Measurements from ENCODE around the gene GLT8D1.
A peak's percentile ranks its signal among the peaks of the same experiment; 100 is the strongest.
"Not testable (repeated sequence)": the region's sequence is repeated elsewhere in the genome, so short reads cannot be mapped to it uniquely, and the experiment has no call there.

The GLT8D1 gene

DNA sequence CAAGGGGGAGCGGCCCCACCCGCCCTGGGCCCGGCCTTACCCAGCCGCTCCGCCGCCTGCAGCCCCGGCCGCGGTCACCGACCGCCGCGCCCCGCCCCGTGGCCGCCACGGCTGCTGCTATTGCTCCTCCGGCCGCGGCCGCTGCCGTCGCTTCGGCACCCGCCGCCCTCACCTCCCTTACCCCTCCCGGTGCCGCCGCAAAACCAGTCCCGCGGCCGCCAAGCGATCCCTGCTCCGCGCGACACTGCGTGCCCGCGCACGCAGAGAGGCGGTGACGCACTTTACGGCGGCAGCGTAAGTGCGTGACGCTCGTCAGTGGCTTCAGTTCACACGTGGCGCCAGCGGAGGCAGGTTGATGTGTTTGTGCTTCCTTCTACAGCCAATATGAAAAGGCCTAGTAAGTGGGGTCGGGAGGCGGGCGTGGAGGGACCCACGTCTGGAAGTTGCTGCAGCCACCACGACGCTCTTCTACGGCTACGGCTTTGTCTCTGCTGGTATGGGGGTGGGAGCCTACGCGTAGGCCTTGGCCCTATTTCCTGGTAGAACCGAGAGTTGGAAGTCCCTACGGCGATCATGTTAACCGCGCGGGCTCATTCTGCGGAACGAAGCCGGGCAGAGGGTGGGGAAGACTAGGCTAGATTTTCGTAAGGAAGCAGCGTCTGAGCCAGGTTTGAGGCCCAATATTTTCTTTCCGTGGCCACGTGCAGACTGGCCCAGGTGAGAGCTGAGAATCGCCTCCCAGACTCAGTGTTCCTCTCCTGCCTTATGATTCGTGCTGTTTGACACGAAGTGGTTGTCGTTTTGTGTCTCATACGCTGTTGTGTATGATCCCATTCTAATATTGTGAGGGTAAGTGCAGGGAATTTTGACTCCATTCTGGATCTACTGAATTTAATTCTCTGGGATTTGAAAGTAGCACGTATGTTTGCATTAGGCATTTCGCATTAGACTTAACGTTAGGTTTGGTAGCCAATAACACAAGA is 19.6 kb downstream of the GLT8D1 start, which contains the start of the genes GNL3 and PBRM1:
TSS of gene GNL3 (plus strand) at position 324 of the 983 bp plus-strand sequence. CDS start at position 385, 61 bp downstream.
TSS of gene PBRM1 (minus strand) at position 205 of the 983 bp plus-strand sequence.
- H3K4me1 ChIP-seq (ENCODE audit: control insufficient read depth, insufficient read depth, low read length), result peaks cover 10% of the 10 kb centered on the region
- H3K9ac ChIP-seq (ENCODE audit: low read depth, low read length), result peak within 1 kb of the TSS; percentile 99
- H3K36me3 ChIP-seq (ENCODE audit: control insufficient read depth, insufficient read depth, low read length), result peaks cover 34% of the 10 kb centered on the region
- H3K27me3 ChIP-seq (ENCODE audit: control insufficient read depth, insufficient read depth, low read length), result no peaks in the 10 kb centered on the region
- H3K4me3 ChIP-seq (ENCODE audit: low read depth, low read length), result peak within 1 kb of the TSS; percentile 97
- no peaks in the 10 kb centered on the region for H3K9me3 ChIP-seq (ENCODE audit: control insufficient read depth, insufficient read depth, low read length)

DNA sequence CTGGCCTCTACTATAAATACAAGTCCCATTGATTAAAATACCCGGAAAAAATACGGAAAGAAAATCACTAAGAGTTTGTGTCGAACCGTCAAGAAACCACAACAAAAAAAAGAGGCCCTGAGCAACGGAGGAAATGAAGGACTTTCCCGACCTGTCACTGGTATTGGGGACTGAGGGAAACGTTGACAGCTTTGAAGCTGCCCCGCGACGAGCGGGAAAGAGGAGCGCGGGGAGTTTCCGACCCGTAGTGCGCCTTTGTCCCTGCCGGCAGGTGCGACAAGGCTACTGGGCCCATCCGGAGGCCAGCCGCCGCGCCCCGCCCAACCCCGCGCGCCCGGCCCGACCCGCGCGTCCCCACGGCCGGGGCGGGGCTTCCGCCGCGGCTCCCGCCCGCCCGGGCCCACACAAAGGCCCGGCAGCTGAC is 20.3 kb downstream of the GLT8D1 start:
- no peaks in the 10 kb centered on the region for H3K27me3 ChIP-seq (ENCODE audit: control insufficient read depth, insufficient read depth, low read length)
- peak overlapping the region; percentile 72 for H3K9ac ChIP-seq (ENCODE audit: low read depth, low read length)
- peaks cover 30% of the 10 kb centered on the region for H3K36me3 ChIP-seq (ENCODE audit: control insufficient read depth, insufficient read depth, low read length)
- H3K4me1 ChIP-seq (ENCODE audit: control insufficient read depth, insufficient read depth, low read length), result peaks cover 10% of the 10 kb centered on the region
- H3K9me3 ChIP-seq (ENCODE audit: control insufficient read depth, insufficient read depth, low read length), result no peaks in the 10 kb centered on the region
- H3K4me3 ChIP-seq (ENCODE audit: low read depth, low read length), result peak overlapping the region; percentile 97

DNA sequence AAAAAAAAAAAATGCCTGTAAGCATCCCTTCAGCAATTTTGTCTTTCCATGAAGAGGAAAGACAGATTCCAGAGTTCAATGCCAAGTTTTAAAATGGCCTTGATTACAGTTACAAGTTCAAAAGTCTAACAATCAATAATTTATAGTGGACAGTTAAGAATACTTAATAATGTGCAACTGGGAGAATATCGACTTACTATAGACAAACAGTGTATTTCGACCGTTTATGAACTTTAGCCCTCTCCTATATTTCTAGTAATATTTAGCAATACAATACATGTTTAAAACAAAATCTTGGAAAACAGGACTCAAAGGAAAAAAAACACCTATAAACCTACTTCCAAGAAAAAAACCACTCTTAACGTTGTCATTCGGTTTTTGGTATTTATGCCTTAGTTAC is 21.4 kb downstream of the GLT8D1 start:
- no peaks in the 10 kb centered on the region for H3K9me3 ChIP-seq (ENCODE audit: control insufficient read depth, insufficient read depth, low read length)
- no peak overlapping the region for H3K4me3 ChIP-seq (ENCODE audit: low read depth, low read length)
- H3K36me3 ChIP-seq (ENCODE audit: control insufficient read depth, insufficient read depth, low read length), result peaks cover 21% of the 10 kb centered on the region
- no peak overlapping the region for H3K9ac ChIP-seq (ENCODE audit: low read depth, low read length)
- no peaks in the 10 kb centered on the region for H3K27me3 ChIP-seq (ENCODE audit: control insufficient read depth, insufficient read depth, low read length)
- peaks cover 10% of the 10 kb centered on the region for H3K4me1 ChIP-seq (ENCODE audit: control insufficient read depth, insufficient read depth, low read length)

DNA sequence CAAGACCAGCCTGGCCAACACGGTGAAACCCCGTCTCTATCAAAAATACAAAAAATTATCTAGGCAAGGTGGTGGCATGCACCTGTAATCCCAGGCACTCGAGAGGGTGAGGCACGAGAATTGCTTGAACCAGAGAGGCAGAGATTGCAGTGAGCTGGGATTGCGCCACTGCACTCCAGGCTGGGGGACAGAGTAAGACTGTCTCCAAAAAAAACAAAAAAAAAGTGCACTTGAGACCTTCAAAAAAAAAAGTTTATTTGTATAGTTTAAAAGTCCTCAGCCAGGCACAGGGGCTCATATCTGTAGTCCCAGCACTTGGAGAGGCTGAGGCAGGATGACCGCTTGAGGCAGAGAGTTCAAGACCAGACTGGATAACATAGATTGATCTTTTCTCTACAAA is 22.0 kb downstream of the GLT8D1 start:
- H3K9ac ChIP-seq (ENCODE audit: low read depth, low read length), result no peak overlapping the region
- H3K27me3 ChIP-seq (ENCODE audit: control insufficient read depth, insufficient read depth, low read length), result no peaks in the 10 kb centered on the region
- H3K4me3 ChIP-seq (ENCODE audit: low read depth, low read length), result no peak overlapping the region
- no peaks in the 10 kb centered on the region for H3K9me3 ChIP-seq (ENCODE audit: control insufficient read depth, insufficient read depth, low read length)
- peaks cover 10% of the 10 kb centered on the region for H3K4me1 ChIP-seq (ENCODE audit: control insufficient read depth, insufficient read depth, low read length)
- H3K36me3 ChIP-seq (ENCODE audit: control insufficient read depth, insufficient read depth, low read length), result peaks cover 16% of the 10 kb centered on the region

DNA sequence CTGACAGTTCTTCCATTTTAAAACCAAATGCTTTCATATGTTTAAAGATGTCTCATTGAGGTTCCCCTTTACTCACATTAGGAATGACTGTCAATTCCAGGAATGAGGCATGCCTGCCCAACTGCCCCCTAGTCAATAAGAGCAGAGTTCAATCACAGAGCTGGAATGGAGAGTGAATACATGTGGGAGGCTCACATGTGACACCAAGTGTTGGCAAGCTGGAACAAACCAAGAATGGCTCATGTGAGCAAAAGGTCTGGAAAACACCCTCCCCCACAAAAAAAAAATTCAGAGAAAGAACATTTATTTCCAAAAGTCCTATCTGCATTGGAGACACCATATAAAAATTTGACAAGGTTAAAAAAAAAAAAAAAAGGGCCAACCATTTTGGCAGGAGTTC is 23.6 kb downstream of the GLT8D1 start:
- no peak overlapping the region for H3K9ac ChIP-seq (ENCODE audit: low read depth, low read length)
- H3K36me3 ChIP-seq (ENCODE audit: control insufficient read depth, insufficient read depth, low read length), result peaks cover 11% of the 10 kb centered on the region
- no peaks in the 10 kb centered on the region for H3K27me3 ChIP-seq (ENCODE audit: control insufficient read depth, insufficient read depth, low read length)
- H3K4me3 ChIP-seq (ENCODE audit: low read depth, low read length), result no peak overlapping the region
- H3K9me3 ChIP-seq (ENCODE audit: control insufficient read depth, insufficient read depth, low read length), result no peaks in the 10 kb centered on the region
- H3K4me1 ChIP-seq (ENCODE audit: control insufficient read depth, insufficient read depth, low read length), result peaks cover 10% of the 10 kb centered on the region

DNA sequence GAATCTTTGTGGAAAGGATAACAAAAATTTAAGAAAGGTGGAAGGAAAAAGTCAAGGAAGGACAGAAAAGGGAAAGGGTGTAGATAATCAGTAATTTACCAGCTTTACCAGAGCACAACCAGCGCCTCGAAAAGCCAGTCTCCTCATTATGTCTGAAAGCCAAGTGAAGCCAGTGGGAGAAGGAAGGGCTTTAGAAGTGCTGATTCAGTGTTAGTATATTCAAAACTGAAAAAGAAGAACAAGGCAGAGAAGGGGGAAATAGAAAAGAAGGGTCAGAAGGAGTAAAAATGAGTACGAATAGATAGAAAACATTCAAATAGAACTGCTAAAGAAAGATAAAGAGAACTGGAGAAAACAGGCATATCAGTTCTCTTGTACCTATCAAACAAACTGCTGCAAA is 24.0 kb downstream of the GLT8D1 start:
- peaks cover 11% of the 10 kb centered on the region for H3K36me3 ChIP-seq (ENCODE audit: control insufficient read depth, insufficient read depth, low read length)

DNA sequence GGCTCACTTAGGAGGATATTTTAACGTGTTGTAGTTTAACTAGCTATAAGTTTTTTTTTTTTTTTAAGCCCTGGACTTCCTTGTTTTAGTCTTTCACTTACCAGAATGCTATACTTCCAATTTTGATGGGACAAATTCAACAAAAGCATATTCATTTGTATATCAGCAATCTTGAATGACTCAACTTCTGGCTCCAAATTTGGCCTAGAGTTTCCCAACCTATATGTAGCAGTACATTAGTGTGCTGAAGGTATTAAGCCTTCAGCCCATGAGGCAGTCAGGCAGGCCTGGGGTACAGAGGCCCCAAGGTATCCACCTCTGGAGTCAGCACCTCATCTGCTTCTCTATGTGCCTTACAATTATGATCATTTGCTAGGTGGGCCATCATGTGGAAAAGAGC is 25.8 kb downstream of the GLT8D1 start:
- Histone ChIP-seq H3K9ac (ENCODE audit: low read depth, low read length) (no peak overlapping the region), H3K4me3 (ENCODE audit: low read depth, low read length) (no peak overlapping the region), H3K27me3 (ENCODE audit: control insufficient read depth, insufficient read depth, low read length) (no peaks in the 10 kb centered on the region), H3K4me1 (ENCODE audit: control insufficient read depth, insufficient read depth, low read length) (peaks cover 9% of the 10 kb centered on the region), H3K9me3 (ENCODE audit: control insufficient read depth, insufficient read depth, low read length) (no peaks in the 10 kb centered on the region), H3K36me3 (ENCODE audit: control insufficient read depth, insufficient read depth, low read length) (peaks cover 8% of the 10 kb centered on the region)

More for the DNA sequence above, 24.0 kb downstream of the GLT8D1 start:
- Histone ChIP-seq H3K9ac (ENCODE audit: low read depth, low read length) (peak overlapping the region; percentile 1), H3K4me3 (ENCODE audit: low read depth, low read length) (no peak overlapping the region), H3K9me3 (ENCODE audit: control insufficient read depth, insufficient read depth, low read length) (no peaks in the 10 kb centered on the region), H3K4me1 (ENCODE audit: control insufficient read depth, insufficient read depth, low read length) (peaks cover 10% of the 10 kb centered on the region), H3K27me3 (ENCODE audit: control insufficient read depth, insufficient read depth, low read length) (no peaks in the 10 kb centered on the region)

DNA sequence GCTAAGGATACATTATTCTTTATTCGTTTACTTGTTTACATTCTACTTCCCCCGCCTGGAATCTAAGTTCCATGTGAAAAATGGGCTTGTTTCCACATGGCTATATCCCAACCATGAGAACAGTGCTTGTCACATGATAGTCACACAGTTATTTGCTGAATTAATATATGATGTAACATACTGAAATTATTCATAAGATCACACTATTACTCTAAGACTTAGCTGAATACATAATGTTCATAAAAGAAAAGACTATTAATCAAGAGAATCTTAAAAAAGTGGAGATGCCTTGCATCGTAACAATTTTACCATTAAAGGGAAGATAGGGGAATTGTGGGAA is 26.4 kb downstream of the GLT8D1 start:
- Histone ChIP-seq H3K27me3 (ENCODE audit: control insufficient read depth, insufficient read depth, low read length) (no peaks in the 10 kb centered on the region), H3K9ac (ENCODE audit: low read depth, low read length) (no peak overlapping the region), H3K9me3 (ENCODE audit: control insufficient read depth, insufficient read depth, low read length) (no peaks in the 10 kb centered on the region), H3K4me3 (ENCODE audit: low read depth, low read length) (no peak overlapping the region), H3K36me3 (ENCODE audit: control insufficient read depth, insufficient read depth, low read length) (peaks cover 8% of the 10 kb centered on the region), H3K4me1 (ENCODE audit: control insufficient read depth, insufficient read depth, low read length) (peaks cover 3% of the 10 kb centered on the region)

DNA sequence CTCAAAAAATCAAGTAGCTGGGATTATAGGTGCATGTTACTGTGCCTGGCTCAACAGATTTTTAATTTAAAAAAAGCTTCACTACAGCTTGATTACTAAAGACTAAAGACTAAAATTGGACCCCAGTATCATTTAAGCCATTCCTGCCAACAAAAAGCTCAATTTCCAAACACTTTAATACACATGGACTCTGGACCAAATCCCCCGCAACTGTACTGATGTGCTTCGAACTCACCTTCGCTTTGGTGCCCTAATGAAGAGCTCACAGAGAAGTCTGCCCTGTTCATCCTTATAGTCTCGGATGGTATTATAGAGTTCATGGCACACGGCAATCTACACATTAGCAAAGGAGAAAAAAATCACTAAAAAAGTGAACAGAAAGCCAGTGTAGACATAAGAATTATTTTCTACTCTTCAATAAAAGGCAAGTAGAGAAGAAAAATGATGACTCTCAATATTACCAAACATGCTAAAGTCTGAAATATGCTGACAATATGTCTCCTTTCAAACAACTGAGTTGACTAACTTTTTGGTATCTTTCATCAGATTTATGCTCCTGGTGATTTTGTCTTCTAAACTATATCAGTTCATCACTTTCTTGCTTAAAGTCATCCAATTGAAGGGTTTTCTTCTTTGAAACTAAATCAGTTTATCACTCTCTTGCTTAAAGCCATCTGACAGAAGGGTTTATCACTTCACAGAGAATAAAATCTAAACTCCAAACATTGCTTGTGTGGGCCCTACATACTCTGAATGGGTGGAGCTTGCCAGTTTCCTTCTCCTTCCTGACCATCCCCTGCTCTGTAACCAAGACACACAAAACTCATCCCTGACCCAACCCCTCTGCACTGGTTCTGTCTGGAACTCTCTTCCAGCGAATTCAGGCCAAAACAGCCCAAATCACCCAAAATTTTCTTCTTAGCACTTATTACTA is 27.1 kb downstream of the GLT8D1 start:
- peaks cover 3% of the 10 kb centered on the region for H3K4me1 ChIP-seq (ENCODE audit: control insufficient read depth, insufficient read depth, low read length)
- H3K36me3 ChIP-seq (ENCODE audit: control insufficient read depth, insufficient read depth, low read length), result peaks cover 8% of the 10 kb centered on the region

DNA sequence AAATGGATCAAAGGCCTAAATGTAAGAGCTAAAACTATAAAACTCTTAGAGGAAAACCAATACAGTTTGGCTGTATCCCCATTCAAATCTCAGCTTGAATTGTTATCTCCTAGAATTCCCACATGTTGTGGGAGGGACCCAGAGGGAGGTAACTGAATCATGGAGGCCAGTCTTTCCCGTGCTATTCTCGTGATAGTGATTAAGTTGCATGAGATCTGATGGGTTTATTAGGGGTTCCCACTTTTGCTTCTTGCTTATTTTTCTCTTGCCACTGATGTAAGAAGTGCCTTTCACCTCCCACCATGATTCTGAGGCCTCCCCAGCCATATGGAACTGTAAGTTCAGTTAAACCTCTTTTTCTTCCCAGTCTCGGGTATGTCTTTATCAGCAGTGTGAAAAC is 29.4 kb downstream of the GLT8D1 start:
- not testable (repeated sequence) for H3K4me3 ChIP-seq (ENCODE audit: low read depth, low read length); H3K9me3 ChIP-seq (ENCODE audit: control insufficient read depth, insufficient read depth, low read length); H3K36me3 ChIP-seq (ENCODE audit: control insufficient read depth, insufficient read depth, low read length); H3K4me1 ChIP-seq (ENCODE audit: control insufficient read depth, insufficient read depth, low read length); H3K9ac ChIP-seq (ENCODE audit: low read depth, low read length); H3K27me3 ChIP-seq (ENCODE audit: control insufficient read depth, insufficient read depth, low read length)

More for the DNA sequence above, 27.1 kb downstream of the GLT8D1 start:
- no peak overlapping the region for H3K4me3 ChIP-seq (ENCODE audit: low read depth, low read length)
- H3K9ac ChIP-seq (ENCODE audit: low read depth, low read length), result no peak overlapping the region
- H3K9me3 ChIP-seq (ENCODE audit: control insufficient read depth, insufficient read depth, low read length), result no peaks in the 10 kb centered on the region
- H3K27me3 ChIP-seq (ENCODE audit: control insufficient read depth, insufficient read depth, low read length), result no peaks in the 10 kb centered on the region

DNA sequence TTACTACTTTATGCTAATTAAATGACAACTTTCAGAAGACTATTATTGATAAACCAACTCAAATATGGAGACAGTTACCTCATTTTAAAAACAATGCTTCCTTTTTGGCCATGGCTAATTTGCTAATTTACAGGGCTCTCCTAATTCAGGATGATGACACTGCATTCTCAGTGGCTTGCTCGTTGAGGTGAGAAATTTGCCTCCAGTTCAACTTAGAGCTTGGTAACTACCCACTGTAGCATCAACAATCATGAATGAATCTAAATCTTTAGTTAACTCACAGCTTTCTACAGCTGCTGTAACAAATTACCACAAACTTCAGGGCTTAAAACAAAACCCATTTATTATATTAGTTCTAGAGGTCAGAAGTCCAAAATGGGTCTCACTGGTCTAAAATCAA is 33.9 kb downstream of the GLT8D1 start:
- H3K9me3 ChIP-seq (ENCODE audit: control insufficient read depth, insufficient read depth, low read length), result no peaks in the 10 kb centered on the region
- H3K4me3 ChIP-seq (ENCODE audit: low read depth, low read length), result no peak overlapping the region
- H3K9ac ChIP-seq (ENCODE audit: low read depth, low read length), result no peak overlapping the region

More for the DNA sequence above, 33.9 kb downstream of the GLT8D1 start:
- H3K36me3 ChIP-seq (ENCODE audit: control insufficient read depth, insufficient read depth, low read length), result no peaks in the 10 kb centered on the region
- H3K4me1 ChIP-seq (ENCODE audit: control insufficient read depth, insufficient read depth, low read length), result no peaks in the 10 kb centered on the region
- no peaks in the 10 kb centered on the region for H3K27me3 ChIP-seq (ENCODE audit: control insufficient read depth, insufficient read depth, low read length)

All from iPS-15b (cell line).